Measurements from ENCODE around the gene TUBA4A. TPM values are rescaled to one million over a fixed set of nuclear protein-coding genes. Genes with fewer than 3 reads are reported as not detected.

Gene TUBA4A
- polyA plus RNA-seq, 1 donor from 2014 or later: not detected

DNA sequence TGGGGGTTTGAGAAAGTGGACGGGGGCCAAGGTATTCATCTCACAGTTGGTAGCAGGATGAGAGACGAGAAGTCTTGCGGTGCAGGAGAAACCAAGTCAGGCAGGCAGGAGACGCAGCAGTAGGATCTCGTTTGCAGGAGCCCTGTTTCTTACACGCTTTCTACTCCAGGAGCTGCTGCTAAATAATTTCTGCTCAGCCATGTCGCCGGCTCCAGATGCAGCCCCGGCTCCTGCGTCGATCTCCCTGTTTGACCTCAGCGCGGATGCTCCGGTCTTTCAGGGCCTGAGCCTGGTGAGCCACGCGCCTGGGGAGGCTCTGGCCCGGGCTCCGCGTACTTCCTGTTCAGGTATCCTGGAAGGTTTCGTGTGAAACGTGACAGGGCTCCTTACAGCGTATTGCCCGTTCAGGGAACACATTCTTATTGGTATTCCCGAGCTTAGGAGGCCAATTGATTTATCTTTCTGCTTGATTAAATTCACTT is 23.6 kb downstream of the TUBA4A start:
- H3K36me3 ChIP-seq (ENCODE audit: insufficient read depth, low read length): no peaks in the 10 kb centered on the region
- no peaks in the 10 kb centered on the region for H3K9me3 ChIP-seq (ENCODE audit: low read length)
- TF ChIP-seq RAD21 (conservative IDR thresholded peaks at IDR 0.05) (peak; percentile 48), MXI1 (conservative IDR thresholded peaks at IDR 0.05; ENCODE audit: poor library complexity, severe bottlenecking) (peak; percentile 87), EZH2 (IDR thresholded peaks at IDR 0.05; ENCODE audit: borderline replicate concordance, insufficient read depth, low read length, poor library complexity, severe bottlenecking) (no peak)
- peaks cover 6% of the 10 kb centered on the region for H3F3A ChIP-seq (ENCODE audit: insufficient read depth, low read length, poor library complexity, severe bottlenecking)
- H3K9me2 ChIP-seq (ENCODE audit: insufficient read depth, low read length): no peaks in the 10 kb centered on the region
- peak overlapping the region; percentile 96 for H3K27ac ChIP-seq (ENCODE audit: low read length)
- peak overlapping the region; percentile 78 for H3K4me3 ChIP-seq (ENCODE audit: low read length)
- H3K9ac ChIP-seq (ENCODE audit: low read length): peak overlapping the region; percentile 74
- H3K79me2 ChIP-seq (replicated peaks; ENCODE audit: insufficient read depth, low read length): peaks cover 17% of the 10 kb centered on the region
- no peaks in the 10 kb centered on the region for H3K27me3 ChIP-seq (ENCODE audit: insufficient read depth, low read depth, low read length)
- H2AFZ ChIP-seq (ENCODE audit: low read depth, low read length): no peak overlapping the region
- no peaks in the 10 kb centered on the region for H4K20me1 ChIP-seq (ENCODE audit: insufficient read depth)
- H3K4me2 ChIP-seq (ENCODE audit: low read length): peak overlapping the region; percentile 76

DNA sequence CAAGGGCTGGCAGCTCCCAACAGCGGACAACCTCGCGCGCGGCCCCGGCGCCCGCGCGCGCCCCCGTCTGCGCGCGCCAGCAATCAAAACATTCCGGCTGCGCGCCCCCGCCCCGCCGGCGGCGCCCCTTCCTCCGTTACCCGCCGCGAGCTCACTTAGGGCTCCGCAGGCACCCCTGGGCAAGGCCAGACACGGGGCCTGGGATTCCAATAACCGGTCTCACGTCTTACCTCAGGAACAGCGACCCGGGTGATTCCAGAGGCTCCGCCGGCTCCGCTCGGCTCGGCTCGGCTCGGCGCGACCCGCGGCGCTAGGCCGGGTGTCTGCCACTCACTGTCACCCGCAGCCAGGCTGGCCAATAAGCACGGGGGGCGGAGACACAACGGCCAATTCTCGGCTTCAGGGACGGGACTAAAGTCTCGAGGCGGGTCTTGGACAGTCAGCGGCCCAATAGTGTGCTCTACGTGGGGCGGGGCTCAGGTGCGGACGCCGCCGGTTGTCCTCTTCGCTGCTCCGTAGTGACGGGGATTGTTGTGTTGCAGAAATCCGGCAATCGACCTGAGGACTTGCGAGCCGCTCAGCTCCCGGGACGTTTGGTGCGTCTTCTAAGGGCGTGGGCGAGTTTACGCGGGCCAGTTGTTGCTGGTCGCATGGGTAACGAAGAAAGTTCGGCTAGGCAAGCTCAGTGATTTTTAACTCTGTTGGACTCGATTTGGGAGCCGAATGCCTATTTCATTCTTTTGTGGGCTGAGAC is 24.2 kb downstream of the TUBA4A start, which contains the start of the genes ANKZF1 and ATG9A:
Gene ANKZF1 (plus strand): TSS at position 502 of the 754 bp plus-strand sequence. CDS start 452 bp downstream, outside the sequence.
Gene ATG9A (minus strand): TSS at position 332 of the 754 bp plus-strand sequence. CDS start 1,612 bp downstream, outside the sequence.
- Histone ChIP-seq H3K27me3 (ENCODE audit: insufficient read depth, low read depth, low read length) (no peaks in the 10 kb centered on the region), H3K79me2 (replicated peaks; ENCODE audit: insufficient read depth, low read length) (peaks cover 17% of the 10 kb centered on the region), H3K4me3 (ENCODE audit: low read length) (peak within 1 kb of the TSS; percentile 78), H2AFZ (ENCODE audit: low read depth, low read length) (peak within 1 kb of the TSS; percentile 41), H3K9me2 (ENCODE audit: insufficient read depth, low read length) (no peaks in the 10 kb centered on the region), H3F3A (ENCODE audit: insufficient read depth, low read length, poor library complexity, severe bottlenecking) (peaks cover 6% of the 10 kb centered on the region), H3K9me3 (ENCODE audit: low read length) (no peaks in the 10 kb centered on the region), H3K27ac (ENCODE audit: low read length) (peak within 1 kb of the TSS; percentile 96), H4K20me1 (ENCODE audit: insufficient read depth) (no peaks in the 10 kb centered on the region), H3K9ac (ENCODE audit: low read length) (peak within 1 kb of the TSS; percentile 93), H3K4me2 (ENCODE audit: low read length) (peak within 1 kb of the TSS; percentile 95), H3K36me3 (ENCODE audit: insufficient read depth, low read length) (no peaks in the 10 kb centered on the region)
- TF ChIP-seq TAF1 (IDR thresholded peaks at IDR 0.05; ENCODE audit: low read depth) (peak; percentile 57), SMC3 (conservative IDR thresholded peaks at IDR 0.05; ENCODE audit: poor library complexity) (peak; percentile 45), EP300 (conservative IDR thresholded peaks at IDR 0.05; ENCODE audit: poor library complexity, severe bottlenecking) (peak; percentile 74), RAD21 (conservative IDR thresholded peaks at IDR 0.05) (peak; percentile 26), POLR2AphosphoS5 (IDR thresholded peaks at IDR 0.05) (peak; percentile 86), EZH2 (IDR thresholded peaks at IDR 0.05; ENCODE audit: borderline replicate concordance, insufficient read depth, low read length, poor library complexity, severe bottlenecking) (no peak), MXI1 (conservative IDR thresholded peaks at IDR 0.05; ENCODE audit: poor library complexity, severe bottlenecking) (no peak)
- TF ChIP-seq, protein P1, sequence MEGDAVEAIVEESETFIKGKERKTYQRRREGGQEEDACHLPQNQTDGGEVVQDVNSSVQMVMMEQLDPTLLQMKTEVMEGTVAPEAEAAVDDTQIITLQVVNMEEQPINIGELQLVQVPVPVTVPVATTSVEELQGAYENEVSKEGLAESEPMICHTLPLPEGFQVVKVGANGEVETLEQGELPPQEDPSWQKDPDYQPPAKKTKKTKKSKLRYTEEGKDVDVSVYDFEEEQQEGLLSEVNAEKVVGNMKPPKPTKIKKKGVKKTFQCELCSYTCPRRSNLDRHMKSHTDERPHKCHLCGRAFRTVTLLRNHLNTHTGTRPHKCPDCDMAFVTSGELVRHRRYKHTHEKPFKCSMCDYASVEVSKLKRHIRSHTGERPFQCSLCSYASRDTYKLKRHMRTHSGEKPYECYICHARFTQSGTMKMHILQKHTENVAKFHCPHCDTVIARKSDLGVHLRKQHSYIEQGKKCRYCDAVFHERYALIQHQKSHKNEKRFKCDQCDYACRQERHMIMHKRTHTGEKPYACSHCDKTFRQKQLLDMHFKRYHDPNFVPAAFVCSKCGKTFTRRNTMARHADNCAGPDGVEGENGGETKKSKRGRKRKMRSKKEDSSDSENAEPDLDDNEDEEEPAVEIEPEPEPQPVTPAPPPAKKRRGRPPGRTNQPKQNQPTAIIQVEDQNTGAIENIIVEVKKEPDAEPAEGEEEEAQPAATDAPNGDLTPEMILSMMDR (IDR thresholded peaks at IDR 0.05; ENCODE audit: poor library complexity, severe bottlenecking): peak; percentile 40
- TF ChIP-seq, protein P2, sequence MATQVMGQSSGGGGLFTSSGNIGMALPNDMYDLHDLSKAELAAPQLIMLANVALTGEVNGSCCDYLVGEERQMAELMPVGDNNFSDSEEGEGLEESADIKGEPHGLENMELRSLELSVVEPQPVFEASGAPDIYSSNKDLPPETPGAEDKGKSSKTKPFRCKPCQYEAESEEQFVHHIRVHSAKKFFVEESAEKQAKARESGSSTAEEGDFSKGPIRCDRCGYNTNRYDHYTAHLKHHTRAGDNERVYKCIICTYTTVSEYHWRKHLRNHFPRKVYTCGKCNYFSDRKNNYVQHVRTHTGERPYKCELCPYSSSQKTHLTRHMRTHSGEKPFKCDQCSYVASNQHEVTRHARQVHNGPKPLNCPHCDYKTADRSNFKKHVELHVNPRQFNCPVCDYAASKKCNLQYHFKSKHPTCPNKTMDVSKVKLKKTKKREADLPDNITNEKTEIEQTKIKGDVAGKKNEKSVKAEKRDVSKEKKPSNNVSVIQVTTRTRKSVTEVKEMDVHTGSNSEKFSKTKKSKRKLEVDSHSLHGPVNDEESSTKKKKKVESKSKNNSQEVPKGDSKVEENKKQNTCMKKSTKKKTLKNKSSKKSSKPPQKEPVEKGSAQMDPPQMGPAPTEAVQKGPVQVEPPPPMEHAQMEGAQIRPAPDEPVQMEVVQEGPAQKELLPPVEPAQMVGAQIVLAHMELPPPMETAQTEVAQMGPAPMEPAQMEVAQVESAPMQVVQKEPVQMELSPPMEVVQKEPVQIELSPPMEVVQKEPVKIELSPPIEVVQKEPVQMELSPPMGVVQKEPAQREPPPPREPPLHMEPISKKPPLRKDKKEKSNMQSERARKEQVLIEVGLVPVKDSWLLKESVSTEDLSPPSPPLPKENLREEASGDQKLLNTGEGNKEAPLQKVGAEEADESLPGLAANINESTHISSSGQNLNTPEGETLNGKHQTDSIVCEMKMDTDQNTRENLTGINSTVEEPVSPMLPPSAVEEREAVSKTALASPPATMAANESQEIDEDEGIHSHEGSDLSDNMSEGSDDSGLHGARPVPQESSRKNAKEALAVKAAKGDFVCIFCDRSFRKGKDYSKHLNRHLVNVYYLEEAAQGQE (IDR thresholded peaks at IDR 0.05; ENCODE audit: borderline replicate concordance): no peak

Measured in neural cell (in vitro differentiated cells).